Measurements from ENCODE around the gene TADA1.
"Not testable (repeated sequence)": the region's sequence is repeated elsewhere in the genome, so short reads cannot be mapped to it uniquely, and the experiment has no call there.

The TADA1 gene

DNA sequence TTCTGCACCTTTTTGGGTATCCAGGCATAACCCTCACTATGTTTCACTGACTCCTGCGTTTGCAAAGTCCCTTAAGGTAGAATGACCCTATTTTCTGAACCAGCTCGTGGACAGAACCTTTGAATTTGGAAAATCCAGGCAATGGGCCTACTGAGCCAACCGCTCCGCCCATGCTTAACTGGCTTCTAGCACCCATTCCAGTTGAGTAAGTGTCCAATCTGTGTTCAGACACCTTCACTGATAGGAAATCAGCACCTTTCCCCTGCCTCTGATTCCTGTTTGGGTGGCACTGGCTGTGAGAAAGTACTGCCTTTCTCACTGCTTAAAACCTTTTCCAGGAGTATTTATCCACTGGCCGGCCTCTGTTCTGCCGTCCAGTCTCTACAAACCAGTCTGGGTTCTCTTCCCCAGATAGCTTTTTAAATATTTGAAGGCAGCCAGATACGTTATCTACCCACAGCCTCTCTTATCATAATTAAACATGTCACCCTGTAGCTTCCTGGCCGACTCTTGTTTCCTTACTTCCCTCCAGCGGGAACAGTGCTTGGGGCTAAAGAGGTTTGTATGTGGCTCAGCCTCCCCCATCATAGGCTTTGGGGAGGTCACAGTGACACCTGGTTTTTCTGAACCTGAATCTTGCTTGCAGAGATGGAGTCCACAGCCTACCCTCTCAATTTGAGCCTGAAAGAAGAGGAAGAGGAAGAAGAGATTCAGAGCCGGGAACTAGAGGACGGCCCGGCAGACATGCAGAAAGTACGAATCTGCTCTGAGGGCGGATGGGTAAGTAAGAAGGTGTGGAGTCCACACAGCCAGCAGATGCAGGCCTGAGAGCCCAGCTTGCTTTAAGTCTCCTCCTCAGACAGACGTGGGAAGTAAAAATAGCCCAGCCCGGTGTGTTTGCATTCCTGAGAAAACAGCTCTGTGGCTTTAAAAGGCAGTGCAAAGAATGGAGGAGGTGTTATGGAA lies 35.5 kb downstream of the TADA1 start:
- DNase-seq = no peak

DNA sequence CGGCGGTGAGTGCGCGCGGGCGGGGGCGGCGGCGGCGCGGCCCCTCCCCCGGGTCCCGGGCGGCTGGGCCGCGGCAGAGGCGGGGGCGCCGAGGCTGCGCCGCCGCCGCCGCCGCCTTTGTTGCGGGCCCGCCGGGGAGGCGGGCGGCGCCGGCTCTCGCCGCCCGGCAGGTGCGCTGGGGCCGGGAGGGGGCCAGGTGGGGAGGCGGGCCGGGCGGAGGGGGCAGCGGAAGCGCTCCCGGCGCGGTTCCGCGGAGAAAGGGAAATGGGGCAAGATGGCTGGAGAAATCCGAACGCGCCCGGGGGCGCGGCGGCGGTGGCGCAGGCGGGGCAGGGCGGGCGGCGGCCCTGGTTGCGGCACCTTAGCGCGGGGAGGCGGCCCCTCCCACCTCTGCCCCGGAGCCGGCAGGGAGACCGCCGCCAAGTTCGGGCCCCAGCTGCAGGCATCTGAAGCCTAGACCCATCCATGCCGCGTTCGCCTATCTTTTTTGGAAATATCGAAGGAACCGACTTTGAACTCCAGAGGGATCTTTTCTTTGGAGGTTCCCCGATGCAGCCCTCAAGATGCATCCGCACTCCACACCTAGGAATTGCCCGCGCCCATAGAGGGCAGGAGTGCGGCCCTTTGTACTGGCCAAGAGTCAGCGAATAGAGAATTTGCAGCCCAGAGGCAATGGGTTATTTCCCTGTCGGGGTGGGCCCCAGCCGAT lies 36.3 kb downstream of the TADA1 start:
- peak; percentile 52 to 63 for DNase-seq

DNA sequence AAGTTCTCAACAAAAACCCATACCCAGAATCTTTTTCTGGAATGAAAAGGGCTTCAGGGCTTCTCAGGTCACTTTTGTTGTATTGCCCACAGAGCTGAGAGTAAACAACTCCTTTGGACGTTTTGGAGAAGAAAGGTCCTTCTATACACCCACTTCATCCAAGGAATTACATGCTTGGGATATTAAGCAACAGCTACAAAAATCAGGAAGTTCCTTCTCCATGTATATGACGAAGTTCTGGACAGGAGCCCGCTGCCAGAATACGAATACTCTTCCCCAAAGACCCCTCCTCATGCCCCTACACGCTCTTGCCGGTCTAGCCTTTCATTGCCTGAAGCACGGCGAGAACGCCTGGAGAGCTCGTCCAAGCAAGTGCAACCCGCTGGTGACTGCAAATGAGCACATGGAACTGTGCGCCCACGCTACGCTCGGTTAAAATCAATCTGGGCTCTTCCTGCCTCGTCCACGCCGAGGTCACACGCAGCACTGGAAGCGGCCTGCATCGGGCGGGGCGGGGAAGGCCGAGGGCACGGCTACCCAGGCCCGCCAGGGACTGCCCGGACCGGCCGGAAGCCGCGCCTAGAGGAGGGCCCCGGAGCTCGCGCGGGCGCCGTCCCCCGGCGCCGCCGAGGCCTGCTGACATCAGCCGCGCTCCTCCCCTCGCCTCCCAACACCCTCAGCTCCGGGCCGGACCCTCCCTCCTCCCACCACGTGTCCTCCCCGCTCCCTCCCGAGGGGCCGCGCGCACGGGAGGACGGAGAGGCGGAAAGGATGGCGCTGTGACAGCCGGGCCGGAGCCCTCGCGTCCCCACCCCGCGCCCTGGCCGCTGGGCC lies 37.1 kb downstream of the TADA1 start, which contains the start of gene POGK:
Gene POGK (plus strand): TSS at position 710 of the 834 bp plus-strand sequence. CDS start 1,482 bp downstream, outside the sequence.
- peak; percentile 85 to 86 for DNase-seq

- DNase-seq = no peak
These were observed 39.3 kb downstream of the TADA1 start for GRCh38 chr1:166836733-166837132.

GRCh38 chr1:166829762-166830161 lies 46.3 kb downstream of the TADA1 start:
- DNase-seq = not testable (repeated sequence)

- DNase-seq = no peak
These were observed 48.6 kb downstream of the TADA1 start for GRCh38 chr1:166827426-166827825.

GRCh38 chr1:166822385-166822784 lies 53.7 kb downstream of the TADA1 start:
- no peak for DNase-seq

DNA sequence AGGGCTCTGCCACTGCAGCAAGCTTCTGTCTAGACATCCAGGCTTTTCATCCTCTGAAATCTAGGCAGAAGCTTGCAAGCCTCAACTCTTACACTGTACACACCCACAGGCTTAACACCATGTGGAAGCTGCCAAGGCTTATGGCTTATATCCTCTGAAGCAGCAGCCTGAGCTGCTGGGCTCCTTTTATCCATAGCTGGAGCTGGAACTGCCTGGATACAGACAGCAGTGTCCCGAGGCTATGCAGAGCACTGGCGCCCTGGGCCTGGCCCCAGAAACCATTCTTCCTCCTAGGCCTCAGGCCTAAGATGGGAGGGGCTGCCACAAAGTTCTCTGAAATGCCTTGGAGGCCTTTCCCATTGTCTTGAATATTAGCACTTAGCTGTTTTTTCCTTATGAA lies 56.1 kb downstream of the TADA1 start:
- no peak for DNase-seq

- DNase-seq = no peak
These were observed 61.5 kb downstream of the TADA1 start for GRCh38 chr1:166814611-166815010.

DNA sequence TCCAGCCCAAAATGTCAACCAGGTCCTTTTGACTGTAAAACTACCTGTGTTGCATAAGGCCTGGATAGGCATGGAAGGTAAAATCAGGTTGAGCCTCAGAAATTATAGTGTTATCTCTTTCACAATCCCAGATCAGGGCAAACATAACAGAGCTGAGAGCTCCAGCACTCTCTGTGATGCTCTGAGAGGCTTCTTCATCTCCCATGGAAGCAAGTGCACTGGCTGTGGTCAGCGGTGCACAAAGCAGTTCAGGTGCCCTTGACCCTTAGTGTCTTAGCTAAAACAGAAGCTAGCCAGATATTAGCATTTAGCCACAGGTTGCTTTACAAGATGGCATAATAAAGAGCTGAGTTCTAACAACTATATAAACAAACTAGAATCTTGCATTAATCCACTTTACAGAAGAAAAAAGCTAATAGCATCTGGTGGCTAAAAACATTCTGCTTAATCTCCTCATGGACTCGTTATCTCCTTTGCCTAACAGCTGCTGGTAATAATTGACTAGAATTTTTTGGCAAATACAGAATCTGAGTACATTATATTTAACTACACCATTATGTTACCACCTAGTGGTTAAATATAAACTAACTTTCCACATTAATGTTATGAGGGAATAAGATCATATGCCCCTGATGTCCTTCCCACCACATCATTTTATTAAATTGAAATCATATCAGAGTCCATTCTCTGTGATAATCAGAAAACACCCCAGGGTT lies 62.4 kb downstream of the TADA1 start:
- no peak for DNase-seq

DNA sequence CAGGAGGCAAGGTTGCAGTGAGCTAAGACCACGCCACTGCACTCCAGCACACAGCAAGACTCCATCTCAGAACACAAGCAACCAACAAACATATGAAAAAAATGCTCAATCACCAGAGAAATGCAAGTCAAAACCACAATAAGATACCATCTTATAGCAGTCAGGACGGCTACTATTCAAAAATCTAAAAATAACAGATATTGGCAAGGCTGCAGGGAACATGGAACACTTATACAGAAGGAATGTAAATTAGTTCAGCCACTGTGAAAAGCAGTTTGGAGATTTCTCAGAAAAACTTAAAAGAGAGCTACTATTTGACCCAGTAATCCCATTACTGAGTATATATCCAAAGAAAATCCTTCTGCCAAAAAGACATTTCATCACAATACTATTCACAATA lies 64.4 kb downstream of the TADA1 start:
- no peak for DNase-seq

- no peak for DNase-seq
These were observed 67.1 kb downstream of the TADA1 start for GRCh38 chr1:166808952-166809351.
